CD4-positive, alpha-beta T cell (primary cell): ENCODE measurements around the gene PNMA3. TPM values are rescaled to one million over a fixed set of nuclear protein-coding genes. Genes with fewer than 3 reads are reported as not detected.
"Not testable (repeated sequence)": the region's sequence is repeated elsewhere in the genome, so short reads cannot be mapped to it uniquely, and the experiment has no call there.

Source experiments
- ATAC-seq: fragments of 200-7000 bp; cut with Tn5 transposase; one replicate; pipeline ENCODE4 v1.10.0; 2022; ENCODE audit warnings: mild to moderate bottlenecking; ENCODE audit not compliant: poor library complexity
- CTCF ChIA-PET: fragments of 350-600 bp; sonication (Branson Sonifier 250); formaldehyde crosslinking; loops from one replicate; lab custom pipeline; 2021; ENCODE audit warnings: antibody characterized with exemption, inconsistent platforms; lab: Charles Lee
- POLR2A ChIA-PET: fragments of 350-600 bp; sonication (Branson Sonifier 250); formaldehyde crosslinking; loops from one replicate; lab custom pipeline; 2021; ENCODE audit warnings: antibody characterized with exemption, inconsistent platforms; lab: Charles Lee
- DNase-seq, 14 experiments: peaks; one replicate each; pipeline ENCODE4 v3.0.0-alpha.2; 2013 to 2020; ENCODE audit warnings: mixed read lengths in 2 of 14
- H3K27ac ChIP-seq, 2 donors: one replicate each; pipeline versions ENCODE4 v1.5.1 to v1.7.0; 2013; ENCODE audit warnings: low read length in 2 of 2, low read depth in 1 of 2, mild to moderate bottlenecking in 1 of 2
- H3K27me3 ChIP-seq, 2 experiments: 1 replicate in 1 of 2; 2 replicates in 1 of 2; pipeline versions ENCODE4 v1.6.1 to v1.7.0; 2013; ENCODE audit warnings: low read length in 2 of 2, control low read depth in 1 of 2, mild to moderate bottlenecking in 1 of 2, moderate library complexity in 1 of 2; ENCODE audit not compliant: insufficient read depth in 2 of 2, control insufficient read depth in 1 of 2
- H3K36me3 ChIP-seq: one replicate; pipeline ENCODE4 v1.6.1; 2013; ENCODE audit warnings: low read length, control low read depth; ENCODE audit not compliant: insufficient read depth
- H3K4me1 ChIP-seq: one replicate; pipeline ENCODE4 v1.6.1; 2013; ENCODE audit warnings: low read length, control low read depth; ENCODE audit not compliant: insufficient read depth
- H3K4me3 ChIP-seq: one replicate; pipeline ENCODE4 v1.5.1; 2013; ENCODE audit warnings: mild to moderate bottlenecking, low read length, moderate library complexity
- H3K9me3 ChIP-seq, 2 experiments: 1 replicate in 1 of 2; 2 replicates in 1 of 2; pipeline versions ENCODE4 v1.6.1 to v1.7.0; 2013; ENCODE audit warnings: low read length in 2 of 2, mild to moderate bottlenecking in 2 of 2, control low read depth in 1 of 2, moderate library complexity in 1 of 2; ENCODE audit not compliant: control insufficient read depth in 1 of 2, insufficient read depth in 1 of 2
- H3K27ac Mint-ChIP-seq: one replicate; pipeline ENCODE4 v1.8.0; 2020; ENCODE audit warnings: mixed read lengths
- H3K27me3 Mint-ChIP-seq: one replicate; pipeline ENCODE4 v1.8.0; 2021; ENCODE audit warnings: mixed read lengths
- H3K36me3 Mint-ChIP-seq: one replicate; pipeline ENCODE4 v1.8.0; 2021; ENCODE audit warnings: low read depth, mixed read lengths
- H3K4me1 Mint-ChIP-seq: one replicate; pipeline ENCODE4 v1.8.0; 2021; ENCODE audit warnings: low read depth, mixed read lengths
- H3K4me3 Mint-ChIP-seq: one replicate; pipeline ENCODE4 v1.8.0; 2020; ENCODE audit warnings: mild to moderate bottlenecking, mixed read lengths
- H3K9me3 Mint-ChIP-seq: one replicate; pipeline ENCODE4 v1.8.0; 2020; ENCODE audit warnings: mixed read lengths
- intact Hi-C, 2 experiments: fragments of 100-400 bp; cut with DNase I in 1 of 2; cut with micrococcal nuclease in 1 of 2; formaldehyde crosslinking; loops; one replicate each; pipeline versions ENCODE4 v1.15.1 to v1.9.0; 2023 to 2025; cut with DNase I, micrococcal nuclease
- total RNA-seq, 174 experiments: library from RNA in 2 of 174; stranded (reverse) in 2 of 174; gene quantifications; one replicate each; pipeline ENCODE4 v1.2.3 and lab custom pipeline; 2021 to 2026
- TF ChIP-seq, protein P1 (sequence below): fragments of 200-600 bp; IDR thresholded peaks from one replicate; pipeline ENCODE4 v1.8.0; 2022; ENCODE audit warnings: antibody characterized with exemption, mild to moderate bottlenecking

The PNMA3 gene
- total RNA-seq, 2 experiments from 2014 or later = 2.5 to 2.6 TPM

DNA sequence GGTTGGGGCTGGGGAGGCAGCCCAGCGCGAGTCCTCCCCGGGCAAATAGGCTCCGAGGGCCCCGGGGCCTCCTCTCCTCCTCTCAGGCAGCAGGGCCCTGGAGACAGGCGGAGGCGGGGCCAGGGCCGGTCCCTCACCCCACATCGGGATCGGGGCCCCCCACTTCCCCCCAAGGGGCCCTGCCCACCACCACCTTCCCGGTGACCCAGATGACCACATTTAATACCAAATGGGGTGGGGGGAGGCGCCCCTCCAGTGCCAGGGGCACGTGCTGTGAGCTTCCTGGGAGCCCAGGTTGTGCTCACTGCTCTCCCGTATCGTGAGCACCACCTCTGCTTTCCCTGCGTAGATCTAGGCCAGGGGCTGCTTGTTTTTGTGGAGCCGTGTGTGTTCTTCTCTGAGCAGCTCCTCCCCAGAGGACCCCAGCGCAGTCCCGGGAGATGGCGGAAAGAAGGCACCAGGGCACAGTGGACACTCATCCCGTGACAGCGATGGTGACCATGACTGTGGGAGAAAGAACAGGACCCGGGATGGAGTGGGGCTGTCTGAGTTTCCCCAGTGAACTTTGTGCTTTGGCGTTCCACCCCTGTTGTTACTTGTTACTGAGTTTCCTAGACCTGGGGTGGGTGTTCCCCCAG lies 18.1 kb downstream of the PNMA3 start:
- no peaks in the 10 kb centered on the region for H3K4me1 Mint-ChIP-seq
- TF ChIP-seq, protein P1, sequence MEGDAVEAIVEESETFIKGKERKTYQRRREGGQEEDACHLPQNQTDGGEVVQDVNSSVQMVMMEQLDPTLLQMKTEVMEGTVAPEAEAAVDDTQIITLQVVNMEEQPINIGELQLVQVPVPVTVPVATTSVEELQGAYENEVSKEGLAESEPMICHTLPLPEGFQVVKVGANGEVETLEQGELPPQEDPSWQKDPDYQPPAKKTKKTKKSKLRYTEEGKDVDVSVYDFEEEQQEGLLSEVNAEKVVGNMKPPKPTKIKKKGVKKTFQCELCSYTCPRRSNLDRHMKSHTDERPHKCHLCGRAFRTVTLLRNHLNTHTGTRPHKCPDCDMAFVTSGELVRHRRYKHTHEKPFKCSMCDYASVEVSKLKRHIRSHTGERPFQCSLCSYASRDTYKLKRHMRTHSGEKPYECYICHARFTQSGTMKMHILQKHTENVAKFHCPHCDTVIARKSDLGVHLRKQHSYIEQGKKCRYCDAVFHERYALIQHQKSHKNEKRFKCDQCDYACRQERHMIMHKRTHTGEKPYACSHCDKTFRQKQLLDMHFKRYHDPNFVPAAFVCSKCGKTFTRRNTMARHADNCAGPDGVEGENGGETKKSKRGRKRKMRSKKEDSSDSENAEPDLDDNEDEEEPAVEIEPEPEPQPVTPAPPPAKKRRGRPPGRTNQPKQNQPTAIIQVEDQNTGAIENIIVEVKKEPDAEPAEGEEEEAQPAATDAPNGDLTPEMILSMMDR = no peak
- H3K4me1 ChIP-seq = no peaks in the 10 kb centered on the region
- no peaks in the 10 kb centered on the region for H3K27me3 ChIP-seq
- H3K4me3 ChIP-seq = no peak overlapping the region
- H3K9me3 Mint-ChIP-seq = no peaks in the 10 kb centered on the region
- ChIA-PET POLR2A (no interaction called here), CTCF (no interaction called here)
- no peak for ATAC-seq
- no peaks in the 10 kb centered on the region for H3K9me3 ChIP-seq
- no peaks in the 10 kb centered on the region for H3K27me3 Mint-ChIP-seq
- intact Hi-C loops = no loop called here
- H3K27ac Mint-ChIP-seq = no peak overlapping the region
- no peak overlapping the region for H3K27ac ChIP-seq
- DNase-seq = no peak
- no peaks in the 10 kb centered on the region for H3K36me3 ChIP-seq
- H3K36me3 Mint-ChIP-seq = no peaks in the 10 kb centered on the region
- H3K4me3 Mint-ChIP-seq = no peak overlapping the region

DNA sequence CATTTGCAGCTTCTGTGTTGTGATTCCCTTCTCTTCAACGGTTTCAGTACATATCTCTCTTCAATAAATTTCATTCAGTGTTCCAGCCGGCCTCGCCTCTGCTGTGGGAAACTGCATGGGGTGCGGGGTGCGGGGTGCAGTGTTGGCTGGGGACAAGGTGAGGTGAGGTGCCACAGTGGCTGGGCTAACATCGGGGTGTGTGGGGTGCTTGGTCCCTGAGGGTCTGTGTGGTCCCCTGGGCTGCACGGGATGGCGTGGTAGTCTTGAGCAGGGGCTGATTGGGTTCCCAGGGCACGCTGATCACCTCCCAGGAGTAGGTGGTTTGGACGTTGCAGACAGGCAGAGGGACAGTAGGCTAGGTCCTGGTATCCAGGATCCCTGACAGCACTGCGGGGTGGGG lies 18.7 kb downstream of the PNMA3 start:
- ATAC-seq = no peak
- H3K9me3 ChIP-seq = no peaks in the 10 kb centered on the region
- DNase-seq = no peak
- H3K36me3 ChIP-seq = no peaks in the 10 kb centered on the region
- H3K4me3 Mint-ChIP-seq = no peak overlapping the region
- H3K27me3 ChIP-seq = no peaks in the 10 kb centered on the region
- H3K4me1 ChIP-seq = no peaks in the 10 kb centered on the region
- H3K9me3 Mint-ChIP-seq = no peaks in the 10 kb centered on the region
- no peaks in the 10 kb centered on the region for H3K36me3 Mint-ChIP-seq
- TF ChIP-seq, protein P1 = no peak
- ChIA-PET CTCF (no interaction called here), POLR2A (no interaction called here)
- H3K4me1 Mint-ChIP-seq = no peaks in the 10 kb centered on the region
- intact Hi-C loops = no loop called here
- no peak overlapping the region for H3K27ac ChIP-seq
- H3K27me3 Mint-ChIP-seq = no peaks in the 10 kb centered on the region
- H3K27ac Mint-ChIP-seq = no peak overlapping the region
- no peak overlapping the region for H3K4me3 ChIP-seq

DNA sequence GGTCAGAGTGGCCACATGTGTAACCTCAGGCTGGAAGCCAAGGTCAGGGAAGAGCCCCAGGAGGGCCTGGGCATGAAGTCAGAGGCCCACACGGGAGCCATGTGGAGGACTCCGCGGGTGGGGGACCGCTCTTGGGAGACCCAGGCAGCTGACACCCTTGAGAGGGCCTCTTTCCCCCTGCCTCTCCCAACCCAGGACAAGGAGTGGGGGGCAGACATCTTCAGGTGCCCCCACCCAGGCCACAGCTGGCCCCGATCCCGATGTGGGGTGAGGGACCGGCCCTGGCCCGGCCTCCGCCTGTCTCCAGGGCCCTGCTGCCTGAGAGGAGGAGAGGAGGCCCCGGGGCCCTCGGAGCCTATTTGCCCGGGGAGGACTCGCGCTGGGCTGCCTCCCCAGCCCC lies 19.1 kb downstream of the PNMA3 start:
- POLR2A ChIA-PET = no interaction called here
- Mint-ChIP-seq H3K9me3 (no peaks in the 10 kb centered on the region), H3K27ac (no peak overlapping the region), H3K27me3 (no peaks in the 10 kb centered on the region), H3K4me1 (no peaks in the 10 kb centered on the region), H3K4me3 (no peak overlapping the region), H3K36me3 (no peaks in the 10 kb centered on the region)
- CTCF ChIA-PET = no interaction called here
- Histone ChIP-seq H3K9me3 (no peaks in the 10 kb centered on the region), H3K4me3 (no peak overlapping the region), H3K4me1 (no peaks in the 10 kb centered on the region), H3K36me3 (no peaks in the 10 kb centered on the region), H3K27ac (no peak overlapping the region), H3K27me3 (no peaks in the 10 kb centered on the region)
- intact Hi-C loops = no loop called here
- TF ChIP-seq, protein P1 = no peak
- DNase-seq (no peak), ATAC-seq (no peak)

DNA sequence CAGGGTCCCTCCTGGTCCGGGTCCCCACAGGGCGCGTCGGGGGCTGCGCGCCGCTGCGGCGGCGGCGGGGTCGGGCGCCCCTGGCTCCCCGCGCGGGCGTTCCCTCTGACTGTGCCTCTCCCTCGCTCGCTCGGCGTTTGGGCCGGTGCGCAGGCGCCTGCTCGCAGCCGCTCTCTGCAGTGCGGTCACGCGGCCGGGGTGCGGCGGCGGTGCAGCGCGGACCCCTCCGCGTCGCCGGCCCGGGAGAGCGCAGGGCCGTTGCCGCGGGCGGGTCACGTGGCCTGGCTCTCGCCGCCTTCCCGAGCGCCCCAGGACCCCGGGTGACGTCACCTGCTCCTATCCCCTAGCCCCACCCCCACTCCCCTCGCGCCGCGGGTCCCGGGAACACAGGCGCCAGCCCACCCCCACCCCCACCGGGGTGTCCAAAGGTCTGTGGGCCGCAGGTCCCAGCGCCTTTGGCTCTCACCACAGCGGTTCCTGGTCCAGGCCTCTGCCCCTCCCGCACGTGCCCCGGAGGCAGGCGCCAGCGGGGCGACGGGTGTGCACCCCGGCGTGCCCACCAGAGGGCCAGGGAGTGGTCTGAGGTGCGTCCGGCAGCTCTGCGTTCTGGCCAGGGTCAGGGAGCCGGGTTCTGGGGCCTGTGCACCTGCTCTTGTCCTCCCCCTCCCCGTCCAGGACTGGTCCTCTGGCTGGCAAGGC lies 21.3 kb downstream of the PNMA3 start:
- CTCF ChIA-PET, H3K9me3 ChIP-seq, H3K27me3 Mint-ChIP-seq, H3K4me3 ChIP-seq, H3K9me3 Mint-ChIP-seq, DNase-seq, H3K4me1 ChIP-seq, H3K27ac Mint-ChIP-seq, H3K4me3 Mint-ChIP-seq, H3K27me3 ChIP-seq, H3K36me3 ChIP-seq, intact Hi-C loops, H3K36me3 Mint-ChIP-seq, POLR2A ChIA-PET, H3K4me1 Mint-ChIP-seq, H3K27ac ChIP-seq: not testable (repeated sequence)
- ATAC-seq = peak; percentile 76

DNA sequence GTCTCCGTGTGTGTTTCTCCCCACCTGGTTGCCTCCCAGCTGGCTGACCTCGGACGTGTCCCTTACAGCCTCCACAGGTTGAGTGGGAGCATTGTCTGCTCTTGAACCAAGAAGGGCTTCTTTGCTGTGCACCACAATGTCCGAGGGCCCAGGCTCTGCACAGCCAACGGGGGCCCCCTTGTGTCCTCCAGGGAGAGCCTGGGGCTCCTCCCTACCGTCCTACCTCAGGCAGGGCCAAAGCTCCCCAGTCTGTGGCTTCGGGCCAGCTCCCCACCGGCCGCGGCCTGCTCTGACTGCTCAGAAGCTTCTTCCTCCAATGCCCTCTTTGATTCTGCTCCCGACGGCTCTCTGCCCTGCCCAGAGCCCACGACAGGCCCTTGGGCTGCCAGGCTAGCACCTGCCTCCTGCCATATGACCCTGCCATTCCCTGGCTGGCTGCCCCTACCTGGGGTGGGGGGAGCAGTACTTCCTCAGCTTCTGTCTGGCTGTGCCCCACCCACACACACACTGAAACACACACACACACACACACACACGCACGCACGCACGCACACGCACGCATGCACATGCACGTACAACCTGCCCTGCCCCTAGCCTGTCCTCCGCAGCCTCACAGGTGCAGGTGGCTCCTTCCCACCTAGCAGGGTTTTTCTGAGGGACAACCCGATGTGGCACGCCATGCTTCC lies 27.1 kb downstream of the PNMA3 start:
- DNase-seq, ATAC-seq, H3K27me3 Mint-ChIP-seq, H3K4me3 Mint-ChIP-seq, H3K36me3 ChIP-seq, H3K27ac Mint-ChIP-seq, H3K4me1 ChIP-seq, intact Hi-C loops, POLR2A ChIA-PET, H3K4me3 ChIP-seq, H3K4me1 Mint-ChIP-seq, H3K9me3 ChIP-seq, H3K27ac ChIP-seq, CTCF ChIA-PET, H3K27me3 ChIP-seq, H3K36me3 Mint-ChIP-seq, H3K9me3 Mint-ChIP-seq: not testable (repeated sequence)
